IPS DF 4.7 (cell line): ENCODE measurements around the gene RNF40.

Experiments
- DNase-seq: peaks from one replicate; pipeline ENCODE4 v3.0.0-alpha.2; 2013; ENCODE audit warnings: low spot score; ENCODE audit errors: extremely low read depth

The RNF40 gene

DNA sequence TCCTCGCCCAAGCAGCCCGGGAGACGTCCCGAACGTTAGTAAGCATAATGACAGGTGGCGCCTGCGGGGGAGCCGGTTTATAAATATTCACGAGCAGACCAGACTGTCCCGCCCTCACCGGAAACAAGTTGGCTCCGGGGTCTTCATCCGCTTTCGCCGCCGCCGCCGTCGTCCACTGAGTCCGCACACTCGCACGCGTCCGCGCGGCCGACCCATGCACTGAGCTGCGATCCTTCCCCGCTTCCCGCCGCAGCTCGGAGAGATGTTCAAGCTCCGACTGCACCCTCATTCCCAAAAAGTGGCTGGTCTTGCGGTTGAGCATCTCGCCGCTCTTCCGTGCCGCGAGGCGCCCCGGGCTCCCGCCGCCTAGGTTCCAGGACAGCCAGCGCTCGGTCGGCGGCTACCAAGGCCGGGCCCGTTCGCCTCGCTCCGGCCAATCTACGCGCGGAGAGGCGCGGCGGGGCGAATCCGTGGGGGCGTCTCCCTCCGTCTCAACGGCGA is 645 bp upstream of the RNF40 start:
- no peak for DNase-seq

DNA sequence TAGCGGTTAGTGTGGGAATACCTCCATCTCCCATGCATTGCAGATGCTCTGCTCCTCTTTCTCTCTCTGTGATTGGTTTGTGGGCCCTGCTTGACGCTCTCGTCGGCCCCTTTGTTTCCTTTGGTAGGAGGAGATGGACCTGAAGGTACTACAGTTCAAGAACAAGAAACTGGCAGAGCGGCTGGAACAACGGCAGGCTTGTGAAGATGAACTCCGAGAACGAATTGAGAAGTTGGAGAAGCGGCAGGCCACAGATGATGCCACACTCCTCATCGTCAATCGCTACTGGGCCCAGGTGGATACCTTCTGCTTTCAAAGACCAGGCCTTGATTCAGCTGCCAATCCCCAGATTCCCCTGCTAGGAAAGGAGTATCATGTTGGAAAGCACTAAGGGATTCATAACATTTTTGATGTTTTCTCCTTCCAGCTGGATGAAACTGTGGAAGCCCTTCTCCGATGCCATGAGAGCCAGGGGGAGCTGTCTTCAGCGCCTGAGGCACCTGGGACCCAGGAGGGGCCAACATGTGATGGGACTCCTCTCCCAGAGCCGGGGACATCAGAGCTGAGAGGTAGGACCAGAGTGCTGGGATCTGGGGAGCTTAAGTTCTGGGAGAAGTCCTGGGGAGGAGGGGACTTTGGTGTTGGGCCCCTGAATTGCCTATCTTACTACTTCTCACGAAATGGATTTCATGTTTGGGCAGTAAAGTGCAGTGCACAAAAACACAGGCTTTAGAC is 1.0 kb downstream of the RNF40 start:
- no peak for DNase-seq

DNA sequence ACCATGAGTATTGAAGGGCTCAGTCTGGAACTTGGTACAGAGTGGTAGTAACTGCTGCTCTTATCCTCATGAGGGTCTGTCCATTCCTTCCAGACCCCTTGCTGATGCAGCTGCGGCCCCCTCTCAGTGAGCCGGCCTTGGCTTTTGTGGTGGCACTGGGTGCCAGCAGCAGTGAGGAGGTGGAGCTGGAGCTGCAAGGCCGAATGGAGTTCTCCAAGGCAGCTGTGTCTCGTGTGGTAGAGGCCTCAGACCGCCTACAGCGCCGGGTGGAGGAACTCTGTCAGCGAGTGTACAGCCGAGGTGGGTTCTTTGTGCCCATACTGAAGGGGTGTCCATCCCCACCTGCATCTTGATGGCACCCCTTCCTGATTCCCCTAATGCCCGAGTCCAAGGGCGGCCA is 2.0 kb downstream of the RNF40 start:
- no peak for DNase-seq

DNA sequence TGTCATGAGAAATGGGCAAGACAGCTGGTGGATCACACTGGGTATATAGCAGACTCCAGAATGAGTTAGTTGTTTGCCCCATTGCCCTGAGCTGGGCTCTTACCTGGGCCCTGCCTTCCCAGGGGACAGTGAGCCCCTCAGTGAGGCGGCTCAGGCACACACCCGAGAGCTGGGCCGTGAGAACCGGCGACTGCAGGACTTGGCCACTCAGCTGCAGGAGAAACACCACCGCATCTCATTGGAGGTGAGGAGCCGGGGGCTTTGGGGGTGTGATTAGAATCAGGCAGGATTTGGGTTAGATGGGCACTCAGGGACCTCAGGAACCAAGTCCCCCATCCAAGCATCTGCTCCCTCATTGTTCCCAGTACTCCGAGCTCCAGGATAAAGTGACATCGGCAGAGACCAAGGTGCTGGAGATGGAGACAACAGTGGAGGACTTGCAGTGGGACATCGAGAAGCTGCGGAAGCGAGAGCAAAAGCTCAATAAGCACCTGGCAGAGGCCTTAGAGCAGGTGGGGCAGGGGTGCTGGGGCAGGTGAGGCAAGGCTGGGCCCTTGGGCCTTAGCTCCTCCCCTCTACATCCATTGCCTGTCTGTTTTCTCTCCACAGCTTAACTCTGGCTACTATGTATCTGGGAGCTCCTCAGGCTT is 2.8 kb downstream of the RNF40 start:
- DNase-seq: no peak

DNA sequence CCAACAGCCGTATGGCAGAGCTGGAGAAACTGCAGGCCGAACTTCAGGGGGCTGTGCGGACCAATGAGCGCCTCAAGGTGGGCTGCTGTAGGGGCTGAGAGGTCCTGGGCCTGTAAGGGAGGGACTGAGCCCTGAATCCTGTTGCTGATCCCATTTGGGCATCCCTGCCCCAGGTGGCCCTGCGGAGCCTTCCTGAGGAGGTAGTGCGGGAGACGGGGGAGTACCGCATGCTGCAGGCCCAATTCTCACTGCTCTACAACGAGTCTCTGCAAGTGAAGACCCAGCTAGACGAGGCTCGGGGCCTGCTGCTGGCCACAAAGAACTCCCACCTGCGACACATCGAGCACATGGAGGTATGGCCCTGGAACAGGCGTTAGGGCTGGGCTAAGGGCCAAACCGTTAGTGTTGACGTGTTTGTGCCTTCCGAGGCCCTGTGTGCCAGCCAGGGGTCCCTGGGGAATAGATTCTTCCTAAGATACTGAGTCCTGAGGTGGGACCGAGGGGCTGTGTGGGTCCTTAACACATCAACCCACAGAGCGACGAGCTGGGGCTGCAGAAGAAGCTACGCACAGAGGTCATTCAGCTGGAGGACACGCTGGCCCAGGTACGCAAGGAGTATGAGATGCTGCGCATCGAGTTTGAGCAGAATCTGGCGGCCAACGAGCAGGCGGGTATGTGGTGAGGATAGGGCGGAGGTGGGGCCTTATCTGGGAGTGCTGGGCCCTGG is 4.2 kb downstream of the RNF40 start:
- DNase-seq: no peak

DNA sequence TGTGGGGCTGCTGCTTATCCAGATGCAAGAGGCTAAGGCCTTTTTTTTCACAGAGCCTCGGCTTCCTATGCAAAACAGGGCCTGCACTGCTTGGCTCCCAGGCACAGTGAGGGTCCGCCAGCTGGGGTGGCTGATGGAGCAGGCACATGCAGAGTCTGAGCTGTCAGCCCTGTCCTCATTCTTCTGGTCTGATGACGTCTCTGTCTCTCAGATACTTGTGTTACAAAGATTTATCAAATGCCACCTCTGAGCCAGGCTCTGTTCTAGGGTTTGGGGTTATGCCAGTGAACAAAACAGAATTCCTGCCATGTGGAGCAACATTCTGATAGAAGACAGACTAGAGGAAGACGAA is 4.8 kb downstream of the RNF40 start:
- no peak for DNase-seq

DNA sequence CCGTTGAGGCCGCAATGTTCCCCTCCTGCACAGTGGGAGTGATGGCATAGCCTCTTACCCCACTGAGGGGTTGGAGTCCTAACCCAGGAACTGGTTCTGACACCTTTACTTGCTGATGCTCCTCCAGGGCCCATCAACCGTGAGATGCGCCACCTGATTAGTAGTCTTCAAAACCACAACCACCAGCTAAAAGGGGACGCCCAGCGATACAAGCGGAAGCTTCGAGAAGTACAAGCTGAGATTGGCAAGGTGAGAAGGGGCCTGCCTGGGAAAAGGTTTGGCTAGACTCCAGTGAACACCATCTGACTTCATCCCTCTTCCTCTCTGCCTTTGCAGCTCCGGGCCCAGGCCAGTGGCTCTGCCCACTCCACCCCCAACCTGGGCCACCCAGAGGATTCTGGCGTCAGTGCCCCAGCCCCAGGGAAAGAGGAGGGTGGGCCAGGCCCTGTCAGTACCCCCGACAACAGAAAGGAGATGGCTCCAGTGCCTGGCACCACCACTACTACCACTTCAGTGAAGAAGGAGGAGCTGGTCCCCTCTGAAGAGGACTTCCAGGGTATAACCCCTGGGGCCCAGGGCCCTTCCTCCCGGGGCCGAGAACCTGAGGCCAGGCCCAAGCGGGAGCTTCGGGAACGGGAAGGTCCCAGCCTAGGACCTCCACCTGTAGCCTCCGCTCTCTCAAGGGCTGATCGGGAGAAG is 5.8 kb downstream of the RNF40 start:
- DNase-seq: no peak

DNA sequence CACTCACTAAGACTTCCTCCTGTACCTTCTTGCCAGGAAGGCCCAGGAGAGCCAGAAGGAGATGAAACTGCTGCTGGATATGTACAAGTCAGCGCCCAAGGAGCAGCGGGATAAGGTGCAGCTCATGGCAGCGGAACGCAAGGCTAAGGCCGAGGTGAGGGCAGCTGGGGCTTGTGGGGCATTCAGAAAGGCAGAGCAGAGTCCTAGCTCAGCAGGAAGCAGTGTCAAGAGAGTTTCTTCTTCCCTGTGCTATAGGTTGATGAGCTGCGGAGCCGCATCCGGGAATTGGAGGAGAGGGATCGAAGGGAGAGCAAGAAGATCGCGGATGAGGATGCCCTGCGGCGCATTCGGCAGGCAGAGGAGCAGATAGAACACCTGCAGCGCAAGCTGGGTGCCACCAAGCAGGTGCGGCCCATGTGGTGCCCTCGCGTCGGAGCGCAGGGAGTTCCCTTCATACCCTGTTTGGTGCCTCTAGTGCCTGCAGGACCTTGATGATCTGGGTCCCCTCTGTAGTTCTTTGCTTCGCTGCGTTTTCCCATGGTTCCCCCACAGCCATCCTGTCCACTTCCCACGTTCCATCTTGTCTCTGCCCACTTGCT is 6.6 kb downstream of the RNF40 start:
- DNase-seq: no peak

DNA sequence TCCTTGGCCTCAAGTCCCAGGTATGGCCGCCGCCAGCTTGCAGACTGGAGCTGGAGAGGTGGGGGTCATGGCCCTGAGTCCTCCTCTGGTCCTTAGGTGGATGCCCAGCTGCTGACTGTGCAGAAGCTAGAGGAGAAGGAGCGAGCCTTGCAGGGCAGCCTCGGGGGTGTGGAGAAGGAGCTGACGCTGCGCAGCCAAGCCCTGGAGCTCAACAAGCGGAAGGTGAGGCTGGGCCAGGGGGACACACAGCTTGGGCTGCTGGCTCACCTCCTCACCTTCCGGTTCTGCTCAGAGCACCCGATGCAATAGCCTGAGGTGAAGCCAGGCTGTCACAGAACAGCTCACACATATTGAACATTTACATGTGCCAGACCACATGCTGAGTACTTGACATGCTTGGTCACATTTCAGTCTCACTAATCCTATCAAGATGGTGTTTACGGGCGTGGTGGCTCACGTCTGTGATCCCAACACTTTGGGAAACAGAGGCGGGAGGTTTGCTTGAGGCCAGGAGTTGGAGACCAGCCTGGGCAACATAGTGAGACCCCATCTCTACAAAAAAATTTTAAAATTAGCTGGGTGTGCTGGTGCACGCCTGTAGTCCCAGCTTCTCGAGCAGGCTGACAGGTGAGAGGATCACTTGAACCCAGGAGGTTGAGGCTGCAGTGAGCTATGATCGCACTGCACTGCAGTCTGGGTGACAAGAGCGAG is 7.4 kb downstream of the RNF40 start:
- DNase-seq: no peak

DNA sequence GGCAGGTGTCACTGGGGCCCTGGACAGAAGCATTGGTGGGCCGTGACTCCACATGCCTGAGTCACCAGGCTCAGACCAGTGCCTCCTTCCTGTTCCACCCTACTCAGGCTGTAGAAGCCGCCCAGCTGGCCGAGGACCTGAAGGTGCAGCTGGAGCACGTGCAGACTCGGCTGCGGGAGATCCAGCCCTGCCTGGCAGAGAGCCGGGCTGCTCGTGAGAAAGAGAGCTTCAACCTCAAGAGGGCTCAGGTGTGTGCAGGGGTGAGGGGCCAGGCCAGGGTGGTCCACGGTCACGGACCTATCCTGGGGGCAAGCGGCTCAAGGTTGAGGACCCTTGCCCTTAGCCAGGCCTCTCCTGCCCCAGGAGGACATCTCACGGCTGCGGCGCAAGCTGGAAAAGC is 9.6 kb downstream of the RNF40 start:
- no peak for DNase-seq

DNA sequence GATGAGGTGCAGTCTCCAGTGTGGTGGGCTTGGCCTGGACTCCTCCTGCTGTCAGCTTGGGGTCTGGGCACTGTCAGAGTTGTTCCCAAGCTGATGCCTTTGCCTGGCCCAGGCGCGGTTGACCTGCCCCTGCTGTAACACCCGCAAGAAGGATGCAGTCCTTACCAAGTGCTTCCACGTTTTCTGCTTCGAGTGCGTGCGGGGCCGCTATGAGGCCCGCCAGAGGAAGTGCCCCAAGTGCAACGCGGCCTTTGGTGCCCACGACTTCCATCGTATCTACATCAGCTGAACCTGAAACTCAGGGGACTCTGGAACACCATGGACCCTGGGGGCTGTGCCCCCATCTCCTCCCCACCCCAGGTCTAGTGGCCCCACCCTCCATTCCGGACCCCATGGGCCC is 11.7 kb downstream of the RNF40 start:
- no peak for DNase-seq

DNA sequence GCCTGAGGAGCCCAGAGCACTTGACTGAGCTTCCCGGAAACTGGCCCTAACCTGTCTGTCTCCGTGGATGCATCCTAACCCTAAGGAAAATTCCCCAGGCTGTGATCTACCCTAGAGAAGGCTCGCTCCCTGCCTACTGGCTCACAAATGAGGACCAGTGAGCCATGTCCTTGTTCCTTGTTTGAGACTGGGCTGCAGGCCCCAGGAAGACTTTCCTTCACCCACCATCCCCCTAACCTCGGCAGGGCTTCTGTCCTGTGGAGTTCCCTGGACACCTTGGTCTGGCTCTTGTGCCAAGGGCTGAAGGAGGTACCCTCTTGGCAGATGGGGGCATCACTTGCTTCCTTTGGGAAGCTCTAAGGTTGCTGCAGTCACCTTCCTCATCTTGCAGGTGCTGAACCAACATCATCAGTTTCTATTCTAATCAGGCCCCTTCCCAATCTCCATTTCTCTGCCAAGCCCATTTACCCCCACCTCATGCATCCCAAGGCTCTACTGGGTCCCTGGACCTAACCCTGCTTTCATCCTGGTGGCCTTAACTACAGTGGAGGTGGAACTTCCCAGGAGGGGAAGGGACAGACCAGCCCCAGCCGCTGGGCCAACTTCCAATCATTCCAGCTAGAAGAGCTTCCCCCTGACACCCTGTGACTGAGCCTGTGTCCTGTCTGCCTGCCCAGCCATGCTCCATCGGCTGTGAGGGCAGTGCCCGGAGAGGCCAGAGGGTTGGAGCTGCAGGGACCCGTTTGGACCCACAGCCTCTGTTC is 12.4 kb downstream of the RNF40 start:
- no peak for DNase-seq

DNA sequence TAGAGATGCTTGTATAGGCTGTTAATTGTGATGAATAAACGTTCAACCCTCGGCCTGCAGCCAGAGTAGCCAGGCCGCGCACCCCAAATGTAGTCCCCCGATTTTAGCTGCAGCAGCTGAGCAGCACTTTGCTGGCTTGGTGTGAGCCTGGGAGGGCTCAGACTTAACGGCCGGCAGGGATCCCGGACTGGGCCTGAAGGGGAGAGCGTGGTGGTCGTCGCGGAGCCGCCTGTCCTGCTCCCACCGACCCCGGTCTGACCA is 12.9 kb downstream of the RNF40 start:
- DNase-seq: no peak

DNA sequence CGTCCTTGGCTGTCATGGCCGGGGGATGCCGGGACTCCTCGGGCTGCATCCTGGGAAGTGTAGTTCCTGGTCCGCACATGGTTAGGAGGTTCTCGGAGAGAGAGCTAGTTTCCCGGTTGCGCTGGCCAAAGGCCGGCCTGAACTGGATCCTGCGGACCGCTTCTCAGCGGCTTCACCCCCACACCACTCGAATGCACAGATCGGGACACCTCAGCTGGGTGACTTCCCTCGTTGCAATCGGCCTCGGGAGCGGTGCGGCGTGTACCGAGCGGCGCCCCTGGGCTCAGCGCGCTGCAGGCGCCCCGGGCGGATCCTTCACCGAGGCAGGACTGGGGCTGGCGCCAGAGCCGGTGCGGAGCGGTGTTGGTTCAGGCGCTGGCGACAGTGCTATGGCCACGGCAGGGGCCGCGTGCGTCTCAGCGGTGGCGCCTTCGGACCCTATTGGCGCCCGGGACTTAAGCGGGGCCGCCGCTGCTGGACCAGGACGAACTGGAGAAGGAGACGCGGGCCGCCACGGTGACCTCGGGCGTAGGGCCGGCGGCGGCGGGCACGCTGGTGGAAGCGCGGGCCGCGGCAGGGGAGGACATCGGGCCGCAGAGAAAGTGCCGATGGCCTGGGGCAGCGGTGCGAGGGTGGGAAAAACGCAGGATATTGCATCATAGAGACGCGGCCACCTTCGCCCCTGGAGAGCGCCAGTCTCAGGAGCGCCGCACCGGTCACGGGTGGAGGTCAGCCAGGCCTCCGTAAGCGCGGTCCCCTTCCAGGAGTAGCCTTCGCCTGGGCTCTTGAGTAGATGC is 13.5 kb downstream of the RNF40 start:
- peak; percentile 78 for DNase-seq

DNA sequence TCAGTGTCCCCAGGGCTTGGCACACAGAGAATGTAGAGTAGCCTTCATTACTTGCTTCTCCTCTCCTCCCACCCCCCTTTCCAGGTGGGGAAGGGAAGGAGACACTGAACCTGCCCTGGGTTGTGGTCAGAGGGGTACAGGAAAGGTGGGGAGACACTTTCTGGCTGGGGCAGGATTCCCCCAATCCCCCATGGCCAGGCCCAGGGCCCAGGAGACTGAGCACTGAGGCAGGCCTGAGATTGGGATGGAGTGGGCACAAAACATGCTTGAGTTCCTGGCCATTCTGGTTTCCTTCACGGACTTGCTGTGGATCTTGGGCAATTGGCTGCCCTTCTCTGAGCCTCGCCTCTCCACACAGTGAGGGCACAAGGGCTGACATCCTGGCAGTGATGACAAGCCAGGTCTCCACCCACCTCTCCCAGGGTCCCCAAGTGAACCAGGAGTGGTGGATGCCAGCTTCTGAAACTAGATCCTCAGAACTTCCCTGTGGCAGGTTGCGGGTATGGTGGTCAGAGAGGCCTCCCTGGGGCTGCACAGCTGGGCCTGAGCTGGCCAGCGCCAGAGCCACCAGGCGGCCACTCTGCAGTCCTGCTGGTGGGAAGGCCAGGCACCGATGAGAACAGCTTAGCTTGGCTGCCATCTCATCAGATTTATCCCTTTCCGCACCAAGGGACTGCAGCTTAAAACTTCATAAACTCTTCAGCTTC is 15.6 kb downstream of the RNF40 start:
- no peak for DNase-seq

DNA sequence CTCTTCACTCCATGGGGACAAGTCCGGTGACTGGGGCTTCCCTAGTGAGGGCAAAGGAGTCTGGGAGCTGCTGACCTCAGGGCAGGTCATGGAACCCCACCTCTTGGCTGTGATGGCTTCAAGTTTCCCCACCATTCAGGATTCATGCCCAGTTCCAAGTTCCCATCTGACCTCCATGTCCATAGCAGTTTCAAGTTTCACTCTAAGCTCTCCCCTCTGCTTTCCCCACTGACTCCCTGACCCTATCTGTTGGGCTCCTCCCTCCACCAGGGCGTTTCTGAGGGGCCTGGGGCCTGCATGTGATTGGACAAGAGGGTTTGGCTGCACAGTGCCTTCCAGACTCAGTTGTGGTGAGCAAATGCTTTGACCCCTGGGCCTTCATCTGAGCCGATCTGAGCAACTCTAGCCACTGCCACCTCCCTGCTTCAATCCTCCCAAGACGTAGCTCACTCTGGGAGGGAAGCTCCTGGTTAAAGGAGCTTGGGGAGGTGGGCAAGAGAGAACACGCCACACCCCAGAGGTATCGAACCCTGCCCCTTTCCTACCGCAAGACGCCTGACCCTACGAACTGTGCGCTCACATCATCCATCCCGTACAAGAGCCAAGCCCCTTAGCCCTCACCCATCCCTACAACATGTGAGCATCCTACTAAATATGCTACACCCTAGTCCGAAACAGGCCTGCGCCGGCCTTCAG is 16.6 kb downstream of the RNF40 start:
- DNase-seq: no peak

DNA sequence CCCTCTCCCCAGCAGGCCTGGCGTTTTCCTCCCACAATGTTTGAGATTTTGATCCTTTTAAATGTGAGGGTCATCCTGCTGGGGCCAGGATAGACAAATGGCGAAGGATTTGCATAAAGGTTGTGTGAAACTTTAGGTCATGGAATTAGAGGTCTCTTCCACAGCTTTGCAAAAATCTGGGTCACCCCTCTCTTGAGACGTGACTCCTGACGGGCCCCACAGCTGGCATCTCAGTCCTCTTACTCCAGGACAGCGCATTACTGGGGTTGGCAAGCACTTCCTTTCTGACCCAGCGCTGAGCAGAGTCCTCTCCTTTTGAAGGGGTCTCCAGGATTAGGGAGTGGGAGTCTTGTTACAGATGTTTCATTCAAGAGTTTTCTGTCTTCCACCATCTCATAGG is 17.5 kb downstream of the RNF40 start:
- no peak for DNase-seq

DNA sequence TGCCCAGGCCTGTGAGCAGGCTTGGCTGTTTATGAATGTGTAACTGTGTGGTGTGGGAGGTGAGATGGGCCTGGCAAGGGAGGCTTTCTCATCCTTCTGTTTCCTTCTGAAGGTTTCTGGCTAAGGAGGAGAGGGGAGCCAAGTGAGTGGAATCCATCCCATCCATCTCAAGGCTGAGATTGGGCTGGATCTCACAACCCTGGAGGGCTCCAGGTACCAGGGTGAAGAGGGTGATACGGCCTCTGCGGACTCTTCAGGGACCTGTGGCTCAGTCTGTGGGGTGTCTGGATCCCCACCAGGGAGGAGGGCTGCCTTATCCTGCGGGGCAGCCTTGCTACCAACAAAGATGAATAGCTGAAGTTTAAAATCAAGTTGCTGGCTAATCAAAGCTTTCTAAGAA is 17.9 kb downstream of the RNF40 start:
- no peak for DNase-seq
